CD4-positive, alpha-beta T cell treated with Interleukin-21 for 1 hour (primary cell): ENCODE data around the gene CEP131.
A peak's percentile ranks its signal among the peaks of the same experiment; 100 is the strongest.

Experiments used
- DNase-seq: peaks from one replicate; pipeline ENCODE4 v3.0.0-alpha.2; 2020

CEP131 gene

DNA sequence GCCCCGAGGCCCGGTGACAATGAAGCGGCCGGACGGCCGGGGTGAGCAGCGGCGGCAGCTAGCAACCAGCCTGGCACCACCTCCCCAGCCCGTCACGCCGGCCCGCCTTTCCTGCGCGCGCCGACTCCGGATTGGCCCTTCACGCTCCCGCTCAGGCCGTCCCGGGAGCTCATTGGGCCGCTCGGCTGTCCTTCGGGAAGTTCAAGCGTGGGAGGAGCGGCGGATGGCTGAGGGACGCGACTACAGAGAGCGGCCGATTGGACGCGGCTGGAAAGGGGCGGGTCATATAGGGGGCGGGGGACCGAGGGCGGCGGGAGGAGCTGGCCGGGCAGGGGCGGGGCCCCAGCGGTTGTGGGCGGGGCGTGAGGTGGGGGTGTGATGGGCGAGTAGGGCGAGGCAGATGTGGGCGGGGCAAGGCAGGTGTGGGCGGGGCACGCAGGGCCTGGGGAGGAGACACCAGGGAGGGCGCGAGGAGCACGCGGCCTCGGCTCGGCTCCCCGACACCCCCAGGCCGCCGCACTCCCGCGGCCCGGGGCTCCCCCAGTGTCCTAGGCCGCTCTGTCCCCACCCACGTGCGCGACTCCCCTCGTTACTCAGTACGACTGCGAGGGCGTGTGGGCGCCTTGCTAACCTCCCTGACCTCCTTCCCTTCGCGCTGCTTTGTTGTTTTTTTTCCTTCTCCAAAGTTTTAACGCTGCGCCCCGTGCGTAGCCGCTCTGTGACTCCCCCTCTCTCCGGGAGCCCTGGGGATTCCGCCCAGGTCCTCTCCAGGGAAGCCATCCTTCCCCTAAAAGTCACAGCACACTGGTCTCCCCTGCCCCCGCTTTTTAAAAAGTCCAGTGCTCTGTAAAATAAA lies at the start of gene CEP131:
CEP131 (minus strand) TSS at position 60 of the 856 bp plus-strand sequence. CDS start 2,909 bp downstream, outside the sequence.
- peak; percentile 99 for DNase-seq

- DNase-seq, result no peak
Measured at GRCh38 chr17:81271226-81271625, 48.5 kb upstream of the CEP131 start.

- DNase-seq, result no peak
Measured at GRCh38 chr17:81270279-81270678, 47.5 kb upstream of the CEP131 start.

DNA sequence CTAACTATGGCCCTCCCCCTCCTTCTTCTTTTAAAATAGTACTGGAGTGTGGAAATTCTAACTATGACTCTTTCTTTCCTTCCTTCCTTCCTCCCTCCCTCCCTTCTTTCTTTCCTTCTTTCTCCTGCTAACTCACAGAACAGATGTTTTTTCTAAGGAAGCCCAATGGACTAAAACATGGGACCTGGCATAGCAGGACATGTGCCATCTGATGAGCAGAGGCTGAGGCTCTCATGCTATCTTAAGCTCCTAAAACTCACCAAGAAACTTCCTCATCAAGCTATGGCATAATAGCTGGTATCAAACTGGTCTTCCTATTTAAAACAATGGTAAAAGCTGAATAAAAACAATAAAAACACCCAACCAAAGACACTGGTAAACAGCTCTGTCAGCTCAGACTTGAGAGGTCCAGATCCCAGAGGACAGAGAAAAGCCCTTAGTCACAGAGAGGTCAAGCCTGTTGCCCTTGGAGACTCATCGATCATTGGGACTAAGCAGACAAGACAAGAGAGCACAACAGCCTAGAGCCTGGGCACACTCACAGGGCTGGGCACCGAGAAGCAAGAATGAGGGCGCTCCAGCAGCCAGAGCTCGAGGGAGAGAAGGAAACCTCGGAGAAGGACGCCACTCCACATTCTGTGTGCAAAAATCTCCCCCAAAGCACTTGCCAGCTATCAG lies 44.8 kb upstream of the CEP131 start:
- no peak for DNase-seq

GRCh38 chr17:81265576-81265975 lies 42.8 kb upstream of the CEP131 start:
- DNase-seq, result no peak

- no peak for DNase-seq
Measured at GRCh38 chr17:81264640-81265039, 41.9 kb upstream of the CEP131 start.

GRCh38 chr17:81263371-81264181 lies 40.8 kb upstream of the CEP131 start:
- DNase-seq, result no peak

- DNase-seq, result no peak
Measured at GRCh38 chr17:81261582-81262336, 39.0 kb upstream of the CEP131 start.

- DNase-seq, result no peak
Measured at GRCh38 chr17:81261096-81261495, 38.3 kb upstream of the CEP131 start.

- no peak for DNase-seq
Measured at GRCh38 chr17:81260641-81261040, 37.9 kb upstream of the CEP131 start.

DNA sequence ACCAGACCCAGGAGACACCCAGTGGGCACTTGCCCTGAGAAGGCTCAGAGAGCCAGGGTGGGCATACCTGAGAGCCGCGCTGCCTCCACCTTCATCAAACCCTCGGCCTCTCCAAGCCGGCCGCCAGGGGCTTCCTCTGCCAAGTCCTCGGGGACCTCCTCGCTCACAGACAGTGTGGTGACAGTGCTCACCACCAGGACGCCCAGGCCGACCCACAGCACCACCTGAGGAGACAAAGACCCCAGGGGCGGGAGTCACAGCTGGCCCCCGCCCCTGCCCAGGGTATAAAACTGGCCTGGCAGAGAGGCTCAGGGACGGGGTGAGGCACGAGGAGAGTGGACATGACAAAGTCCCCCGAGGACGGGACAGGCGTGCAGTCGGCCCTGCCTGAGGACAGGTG lies 37.4 kb upstream of the CEP131 start:
- no peak for DNase-seq

DNA sequence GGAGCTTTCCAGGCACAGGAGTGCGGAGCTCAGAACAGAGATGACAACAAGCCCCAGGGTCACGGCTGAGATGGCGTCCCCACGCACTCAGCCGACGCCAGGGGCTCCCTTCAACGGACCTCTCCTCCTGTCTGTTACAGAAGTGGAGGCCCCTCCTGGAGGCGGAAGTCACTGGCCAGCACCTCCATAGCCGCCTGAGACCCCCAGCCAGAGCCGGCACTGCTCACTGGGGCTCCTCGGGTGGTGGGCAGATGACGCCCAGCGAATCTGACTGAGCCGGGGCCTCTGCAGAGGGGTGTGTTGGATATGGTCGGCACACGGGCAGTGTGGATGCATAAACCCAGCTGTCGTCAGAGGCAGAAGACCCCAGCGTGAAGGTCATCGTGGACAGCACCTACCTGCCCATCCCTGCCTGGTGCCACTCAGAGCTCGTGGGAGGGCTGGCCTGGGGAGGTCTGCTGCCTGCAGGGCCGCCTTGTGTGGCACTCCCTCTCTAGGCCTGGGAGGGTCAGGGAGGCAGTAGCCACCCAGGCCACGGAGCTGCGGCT lies 36.4 kb upstream of the CEP131 start:
- no peak for DNase-seq

DNA sequence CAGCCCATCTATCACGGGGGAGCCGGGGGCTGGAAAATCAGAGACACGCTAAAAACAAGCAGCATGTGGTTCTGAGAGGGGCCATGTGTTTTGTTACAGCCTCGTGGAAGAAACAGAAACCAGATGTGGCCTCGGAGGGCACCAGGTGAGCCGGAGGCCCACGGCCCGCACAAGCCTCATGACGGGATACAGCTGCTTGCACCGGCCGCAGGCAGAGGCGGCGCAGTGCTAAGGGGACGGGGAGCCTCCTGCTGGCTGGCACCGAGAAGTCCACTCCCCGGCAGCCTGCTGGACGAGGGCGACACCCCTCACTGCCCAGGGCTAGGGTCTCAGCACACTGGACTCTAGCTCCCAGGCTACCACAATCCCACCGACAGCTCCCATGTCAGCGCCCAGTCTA lies 35.5 kb upstream of the CEP131 start:
- no peak for DNase-seq

DNA sequence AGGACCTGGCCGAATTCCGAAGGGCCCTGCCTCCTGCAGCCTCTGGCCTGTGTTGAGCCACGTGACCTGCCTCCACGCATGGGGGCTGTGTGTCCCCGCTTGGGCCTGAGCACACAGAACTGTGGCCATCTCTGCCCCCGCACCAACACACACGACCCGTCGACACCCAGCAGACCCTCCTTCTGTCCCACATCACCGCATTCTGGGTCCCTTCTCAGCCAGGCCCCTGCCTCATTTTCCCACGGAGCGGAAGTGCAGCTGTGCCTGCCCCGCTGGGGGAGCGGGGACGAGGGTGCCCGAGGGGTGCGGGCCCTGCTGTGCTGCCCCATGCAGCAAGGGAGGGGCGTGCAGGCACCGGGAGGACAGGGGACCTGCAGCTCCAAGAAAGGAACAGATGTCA lies 34.8 kb upstream of the CEP131 start:
- no peak for DNase-seq

DNA sequence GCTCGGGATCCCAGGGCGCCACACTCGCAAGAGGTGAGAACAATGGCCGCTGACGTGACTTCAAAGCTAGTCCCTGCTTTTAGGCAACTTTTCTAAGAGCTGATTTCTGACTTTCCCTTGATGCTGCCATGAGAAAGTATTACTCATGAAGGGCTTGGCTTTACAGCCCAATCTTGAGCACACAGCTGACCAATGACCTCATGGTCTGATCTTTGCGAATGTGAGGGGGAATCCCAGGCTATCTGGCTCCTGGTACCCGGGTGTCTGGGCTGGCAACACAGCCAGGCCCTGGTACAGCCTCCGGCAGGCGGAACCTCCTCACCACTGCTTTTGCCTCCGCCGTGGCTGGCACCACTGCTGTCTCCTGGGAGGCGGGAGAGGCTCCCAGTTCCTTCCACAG lies 33.9 kb upstream of the CEP131 start:
- DNase-seq, result no peak

DNA sequence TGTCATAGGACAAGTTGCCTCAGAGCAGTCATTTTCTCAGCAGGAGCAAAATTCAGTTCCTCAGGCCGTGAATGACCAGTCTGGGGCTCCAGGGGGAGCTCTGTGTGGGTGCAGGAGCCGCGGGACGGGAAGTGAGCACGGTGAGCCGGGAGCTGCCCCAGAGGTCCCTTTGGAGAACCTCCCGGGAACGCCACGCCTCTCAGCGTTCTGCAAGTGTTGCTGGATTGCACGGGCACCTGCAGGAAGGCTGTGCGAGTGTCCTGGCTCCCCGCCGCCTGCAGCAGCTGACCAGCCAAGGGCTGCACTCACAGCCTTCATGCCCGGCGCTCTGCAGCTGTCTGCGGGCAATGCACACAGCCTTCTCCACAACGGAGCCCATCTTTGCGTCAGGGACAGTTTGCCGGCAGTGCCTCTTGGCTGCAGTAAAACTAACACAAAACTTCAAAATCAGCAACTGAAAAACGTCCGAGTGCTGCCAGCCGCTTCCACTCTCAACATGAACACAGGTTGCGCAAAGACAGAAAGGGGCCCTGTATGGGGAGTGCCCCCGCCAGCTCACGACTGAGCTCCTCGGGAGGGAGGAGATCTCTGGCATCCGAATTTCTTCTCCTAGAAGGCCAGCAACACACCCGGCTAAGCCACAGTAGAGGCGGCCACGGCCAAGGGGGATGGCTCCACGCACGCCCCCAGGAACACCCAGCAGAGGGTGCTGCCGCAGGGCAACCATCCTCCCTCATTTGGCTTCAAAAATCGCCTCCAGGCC lies 32.4 kb upstream of the CEP131 start:
- no peak for DNase-seq

DNA sequence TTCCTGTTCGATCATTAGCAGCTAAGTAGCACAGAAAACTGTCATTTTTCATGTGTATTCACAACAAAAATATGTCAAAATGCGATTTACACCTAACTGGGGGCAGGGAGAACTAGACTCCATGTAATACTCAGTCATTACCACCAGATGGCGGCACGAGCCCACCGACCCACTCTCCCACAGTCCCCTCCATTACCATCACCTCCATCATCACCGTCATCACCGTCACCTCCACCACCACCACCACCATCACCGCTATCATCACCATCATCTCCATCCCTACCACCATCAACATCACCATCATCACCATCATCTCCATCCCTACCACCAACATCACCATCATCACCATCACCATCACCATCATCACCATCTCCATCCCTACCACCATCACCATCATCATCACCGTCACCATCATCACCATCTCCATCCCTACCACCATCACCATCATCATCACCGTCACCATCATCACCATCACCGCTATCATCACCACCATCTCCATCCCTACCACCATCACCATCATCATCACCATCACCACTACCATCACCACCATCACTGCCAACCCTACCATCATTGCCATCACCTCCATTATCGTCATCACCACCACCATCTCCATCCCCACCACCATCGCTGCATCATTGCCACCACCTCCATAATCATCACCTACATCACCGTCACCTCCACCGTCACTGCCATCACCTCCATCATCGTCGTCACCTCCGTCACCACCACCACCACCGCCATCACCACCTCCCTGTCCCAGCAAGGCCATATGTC lies 30.8 kb upstream of the CEP131 start:
- peak; percentile 73 for DNase-seq

DNA sequence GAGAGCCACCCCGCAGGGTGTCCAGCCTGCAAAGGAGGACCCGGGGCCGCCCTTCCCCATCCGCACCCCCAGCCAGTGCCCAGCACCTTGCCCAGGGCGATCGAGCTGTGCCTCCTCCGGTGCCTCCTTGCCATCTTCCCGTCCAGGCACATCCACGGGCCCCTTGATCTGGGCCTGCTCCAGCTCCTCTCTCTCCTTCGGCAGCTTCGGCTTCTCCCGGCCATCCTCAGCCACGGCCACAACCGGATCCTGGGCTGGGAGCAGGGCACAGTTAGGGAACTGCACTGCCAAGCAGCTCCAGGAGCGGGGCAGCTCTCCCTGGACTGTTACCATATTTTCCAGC lies 30.2 kb upstream of the CEP131 start:
- DNase-seq, result no peak

- DNase-seq, result no peak
Measured at GRCh38 chr17:81252326-81252986, 29.7 kb upstream of the CEP131 start.

GRCh38 chr17:81251709-81252301 lies 29.0 kb upstream of the CEP131 start:
- no peak for DNase-seq
